Neural cell (in vitro differentiated cells): Measurements from ENCODE around the gene DHX34. TPM values are rescaled to one million over a fixed set of nuclear protein-coding genes. Genes with fewer than 3 reads are reported as not detected.

ENCODE experiments used
- H2AFZ ChIP-seq: fragments of 200-600, 300-800 bp; sonication (generic), shearing (Covaris generic); 2 replicates; pipeline ENCODE4 v1.6.0; 2014; ENCODE audit warnings: low read depth, mild to moderate bottlenecking, antibody characterized with exemption, low read length, moderate library complexity
- H3F3A ChIP-seq: fragments of 200-600 bp; shearing (Covaris generic); 2 replicates; pipeline ENCODE4 v1.6.1; 2016; ENCODE audit warnings: mild to moderate bottlenecking, moderate library complexity, mixed read lengths, antibody characterized with exemption, low read length; ENCODE audit not compliant: insufficient read depth, poor library complexity, severe bottlenecking
- H3K27ac ChIP-seq: fragments of 200-600, 300-800 bp; sonication (generic), shearing (Covaris generic); 2 replicates; pipeline ENCODE4 v1.5.1; 2014; ENCODE audit warnings: mild to moderate bottlenecking, low read length, moderate library complexity
- H3K27me3 ChIP-seq: fragments of 300-800, 200-600 bp; sonication (generic), shearing (Covaris generic); 2 replicates; pipeline ENCODE4 v1.6.0; 2014; ENCODE audit warnings: mild to moderate bottlenecking, low read depth, low read length, moderate library complexity; ENCODE audit not compliant: insufficient read depth
- H3K36me3 ChIP-seq: fragments of 300-800, 200-600 bp; sonication (generic), shearing (Covaris generic); 2 replicates; pipeline ENCODE4 v1.5.1; 2014; ENCODE audit warnings: mild to moderate bottlenecking, antibody characterized with exemption, low read length, moderate library complexity; ENCODE audit not compliant: insufficient read depth
- H3K4me2 ChIP-seq: fragments of 300-800, 200-600 bp; sonication (generic), shearing (Covaris generic); 2 replicates; pipeline ENCODE4 v1.6.0; 2014; ENCODE audit warnings: mild to moderate bottlenecking, low read length
- H3K4me3 ChIP-seq: fragments of 300-800, 200-600 bp; sonication (generic), shearing (Covaris generic); 2 replicates; pipeline ENCODE4 v1.5.1; 2014; ENCODE audit warnings: mild to moderate bottlenecking, low read length, moderate library complexity
- H3K79me2 ChIP-seq: fragments of 200-600 bp; shearing (Covaris generic); replicated peaks from 2 replicates; pipeline ENCODE4 v1.6.0; 2014; ENCODE audit warnings: mild to moderate bottlenecking, low read length, moderate library complexity; ENCODE audit not compliant: insufficient read depth
- H3K9ac ChIP-seq: fragments of 300-800, 200-600 bp; sonication (generic), shearing (Covaris generic); 2 replicates; pipeline ENCODE4 v1.6.1; 2016; ENCODE audit warnings: mild to moderate bottlenecking, low read length, mixed read lengths
- H3K9me2 ChIP-seq: fragments of 200-600 bp; shearing (Covaris generic); 2 replicates; pipeline ENCODE4 v1.6.1; 2016; ENCODE audit warnings: mild to moderate bottlenecking, low read length, mixed read lengths; ENCODE audit not compliant: insufficient read depth
- H3K9me3 ChIP-seq: fragments of 200-600, 300-800 bp; sonication (generic), shearing (Covaris generic); 2 replicates; pipeline ENCODE4 v1.6.1; 2016; ENCODE audit warnings: mild to moderate bottlenecking, mixed run types, low read length, moderate library complexity, mixed read lengths
- H4K20me1 ChIP-seq: fragments of 200-600 bp; shearing (Covaris generic); 2 replicates; pipeline ENCODE4 v1.6.1; 2016; ENCODE audit warnings: mild to moderate bottlenecking, mixed run types; ENCODE audit not compliant: insufficient read depth
- EP300 ChIP-seq: fragments of 450-650 bp; conservative IDR thresholded peaks from 2 replicates; pipeline ENCODE4 v1.6.1; 2014; ENCODE audit warnings: antibody characterized with exemption, mild to moderate bottlenecking, moderate library complexity; ENCODE audit not compliant: poor library complexity, severe bottlenecking
- EZH2 ChIP-seq: fragments of 200-600, 300-800 bp; shearing (Covaris generic), sonication (generic); IDR thresholded peaks from 2 replicates; pipeline ENCODE4 v1.6.1; 2014; ENCODE audit warnings: antibody characterized with exemption, low read length, borderline replicate concordance, mild to moderate bottlenecking; ENCODE audit not compliant: insufficient read depth, poor library complexity, severe bottlenecking
- MXI1 ChIP-seq: fragments of 450-650 bp; conservative IDR thresholded peaks from 2 replicates; pipeline ENCODE4 v1.6.1; 2014; ENCODE audit warnings: antibody characterized with exemption, mild to moderate bottlenecking; ENCODE audit not compliant: poor library complexity, severe bottlenecking
- POLR2AphosphoS5 ChIP-seq: IDR thresholded peaks from 2 replicates; pipeline ENCODE4 v1.6.1; 2012
- RAD21 ChIP-seq: fragments of 450-650 bp; conservative IDR thresholded peaks from 2 replicates; pipeline ENCODE4 v1.6.1; 2014; ENCODE audit warnings: antibody characterized with exemption, mild to moderate bottlenecking, moderate library complexity
- REST ChIP-seq: IDR thresholded peaks from 2 replicates; pipeline ENCODE4 v1.6.1; 2012; ENCODE audit warnings: borderline replicate concordance
- SMC3 ChIP-seq: fragments of 450-650 bp; conservative IDR thresholded peaks from 2 replicates; pipeline ENCODE4 v1.6.1; 2014; ENCODE audit warnings: antibody characterized with exemption, mild to moderate bottlenecking, moderate library complexity; ENCODE audit not compliant: poor library complexity
- TAF1 ChIP-seq: IDR thresholded peaks from 2 replicates; pipeline ENCODE4 v1.6.1; 2012; ENCODE audit warnings: low read depth
- polyA plus RNA-seq: library from polyadenylated mRNA; depleted of rRNA; stranded (reverse); fragments of >200 nt; gene quantifications from 2 replicates; pipeline ENCODE4 v1.2.3, GENCODE V29; 2014
- TF ChIP-seq, protein P1 (sequence below): fragments of 450-650 bp; IDR thresholded peaks from 2 replicates; pipeline ENCODE4 v1.5.1; 2014; ENCODE audit warnings: antibody characterized with exemption, mild to moderate bottlenecking, moderate library complexity; ENCODE audit not compliant: poor library complexity, severe bottlenecking

The DHX34 gene
- polyA plus RNA-seq, 1 donor from 2014 or later: 11.7 TPM

DNA sequence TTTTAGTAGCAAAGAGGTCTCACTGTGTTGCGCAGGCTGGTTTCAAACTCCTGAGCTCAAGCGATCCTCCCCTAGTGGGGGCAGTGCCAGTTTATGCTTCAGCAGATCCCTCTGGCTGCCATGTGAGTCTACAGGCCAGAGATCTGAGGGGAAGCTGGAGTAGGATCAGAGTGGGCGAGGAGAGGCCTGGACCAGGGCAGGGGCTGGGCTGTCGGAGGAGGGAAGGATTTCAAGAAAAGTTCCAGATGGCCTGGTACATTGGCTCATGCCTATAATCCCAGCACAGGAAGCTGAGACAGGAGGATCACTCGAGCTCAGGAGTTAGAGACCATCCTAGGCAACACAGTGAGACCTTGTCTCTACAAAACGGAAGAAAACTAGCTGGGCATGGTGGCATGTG, 9.8 kb downstream of the DHX34 start:
- H3K27me3 ChIP-seq: no peaks in the 10 kb centered on the region
- H3F3A ChIP-seq: no peaks in the 10 kb centered on the region

DNA sequence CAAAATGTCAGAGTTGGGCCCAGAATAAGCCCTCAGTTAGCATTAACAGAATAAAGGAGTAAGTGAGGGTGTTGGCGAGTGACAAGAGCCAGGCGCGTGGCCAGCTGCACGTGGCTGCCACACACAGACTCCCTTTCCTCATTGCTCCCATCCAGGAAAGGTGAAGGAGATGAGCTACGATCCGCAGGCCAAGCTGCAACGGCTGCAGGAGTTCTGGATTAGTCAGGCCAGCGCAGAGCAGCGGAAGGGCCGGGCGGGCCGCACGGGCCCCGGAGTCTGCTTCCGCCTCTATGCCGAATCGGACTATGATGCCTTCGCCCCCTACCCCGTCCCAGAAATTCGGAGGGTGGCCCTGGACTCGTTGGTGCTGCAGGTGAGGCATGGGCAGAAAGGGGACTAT, 13.2 kb downstream of the DHX34 start:
- H3K27ac ChIP-seq: no peak overlapping the region
- no peaks in the 10 kb centered on the region for H3F3A ChIP-seq
- H3K4me3 ChIP-seq: no peak overlapping the region
- no peaks in the 10 kb centered on the region for H3K9me2 ChIP-seq
- no peaks in the 10 kb centered on the region for H3K27me3 ChIP-seq
- H3K79me2 ChIP-seq: no peaks in the 10 kb centered on the region
- H3K36me3 ChIP-seq: peaks cover 6% of the 10 kb centered on the region
- H3K9ac ChIP-seq: no peak overlapping the region
- no peaks in the 10 kb centered on the region for H3K9me3 ChIP-seq
- no peak for TF ChIP-seq TAF1
- TF ChIP-seq REST: no peak
- TF ChIP-seq MXI1: no peak
- no peak for TF ChIP-seq EZH2
- no peak for TF ChIP-seq RAD21
- no peak overlapping the region for H3K4me2 ChIP-seq
- no peak overlapping the region for H2AFZ ChIP-seq
- H4K20me1 ChIP-seq: no peaks in the 10 kb centered on the region

More for the DNA sequence above, 9.8 kb downstream of the DHX34 start:
- TF ChIP-seq EP300 (no peak), EZH2 (no peak), RAD21 (no peak), TAF1 (no peak), POLR2AphosphoS5 (no peak), SMC3 (no peak), REST (no peak), MXI1 (no peak)
- TF ChIP-seq, protein P1, sequence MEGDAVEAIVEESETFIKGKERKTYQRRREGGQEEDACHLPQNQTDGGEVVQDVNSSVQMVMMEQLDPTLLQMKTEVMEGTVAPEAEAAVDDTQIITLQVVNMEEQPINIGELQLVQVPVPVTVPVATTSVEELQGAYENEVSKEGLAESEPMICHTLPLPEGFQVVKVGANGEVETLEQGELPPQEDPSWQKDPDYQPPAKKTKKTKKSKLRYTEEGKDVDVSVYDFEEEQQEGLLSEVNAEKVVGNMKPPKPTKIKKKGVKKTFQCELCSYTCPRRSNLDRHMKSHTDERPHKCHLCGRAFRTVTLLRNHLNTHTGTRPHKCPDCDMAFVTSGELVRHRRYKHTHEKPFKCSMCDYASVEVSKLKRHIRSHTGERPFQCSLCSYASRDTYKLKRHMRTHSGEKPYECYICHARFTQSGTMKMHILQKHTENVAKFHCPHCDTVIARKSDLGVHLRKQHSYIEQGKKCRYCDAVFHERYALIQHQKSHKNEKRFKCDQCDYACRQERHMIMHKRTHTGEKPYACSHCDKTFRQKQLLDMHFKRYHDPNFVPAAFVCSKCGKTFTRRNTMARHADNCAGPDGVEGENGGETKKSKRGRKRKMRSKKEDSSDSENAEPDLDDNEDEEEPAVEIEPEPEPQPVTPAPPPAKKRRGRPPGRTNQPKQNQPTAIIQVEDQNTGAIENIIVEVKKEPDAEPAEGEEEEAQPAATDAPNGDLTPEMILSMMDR: no peak
- Histone ChIP-seq H4K20me1 (no peaks in the 10 kb centered on the region), H3K4me3 (no peak overlapping the region), H3K9me2 (no peaks in the 10 kb centered on the region), H3K27ac (no peak overlapping the region), H3K4me2 (no peak overlapping the region), H2AFZ (no peak overlapping the region), H3K9ac (no peak overlapping the region), H3K79me2 (no peaks in the 10 kb centered on the region), H3K9me3 (no peaks in the 10 kb centered on the region), H3K36me3 (peaks cover 6% of the 10 kb centered on the region)
